ENCODE measurements around the gene TF. TPM values are rescaled to one million over a fixed set of nuclear protein-coding genes. Genes with fewer than 3 reads are reported as not detected.

Gene TF
- total and polyA plus RNA-seq, 10 of the 15 experiments (the other 5 are each of a cell fraction or from before 2014, with no cell fraction given) = under 0.01 to 8.9 (median 0.05) TPM; not detected in 1

GRCh38 chr3:133838296-133838789 lies 92.2 kb downstream of the TF start (continued):
- no peak for TF ChIP-seq RUNX3 (IDR thresholded peaks at IDR 0.05; ENCODE audit: low read length)

- Histone ChIP-seq H3K27ac (ENCODE audit: control insufficient read depth, insufficient read depth) (no peak overlapping the region), H3K4me3 (no peak overlapping the region), H2AFZ (ENCODE audit: control insufficient read depth, low read depth, low read length) (no peak overlapping the region), H3K79me2 (ENCODE audit: control insufficient read depth, insufficient read depth, low read length) (no peaks in the 10 kb centered on the region), H3K9ac (ENCODE audit: control insufficient read depth, insufficient read depth, low read length) (no peak overlapping the region), H3K4me1 (ENCODE audit: control insufficient read depth, insufficient read depth, low read length) (no peaks in the 10 kb centered on the region), H3K9me3 (replicated peaks; ENCODE audit: control insufficient read depth, insufficient read depth, low read length) (no peaks in the 10 kb centered on the region), H3K36me3 (ENCODE audit: control insufficient read depth in 2 of 2, insufficient read depth in 2 of 2, low read length in 1 of 2) (no peaks in the 10 kb centered on the region; a peak in 1 of 4 replicates), H3K4me2 (ENCODE audit: control insufficient read depth, insufficient read depth) (no peak overlapping the region), H3K27me3 (replicated peaks in 1 of 2; ENCODE audit: control insufficient read depth in 2 of 2, insufficient read depth in 2 of 2, low read length in 1 of 2) (peaks cover 3 to 4% of the 10 kb centered on the region in 2 experiments), H4K20me1 (ENCODE audit: control insufficient read depth, insufficient read depth) (no peaks in the 10 kb centered on the region)
- ChIA-PET POLR2A (no interaction called here), CTCF (no interaction called here), RAD21 (ENCODE audit: unreplicated experiment) (no interaction called here), SMC1A (ENCODE audit: uncharacterized antibody, unreplicated experiment) (no interaction called here)
- DNase-seq (ENCODE audit: low read depth, low spot score) (no peak), FAIRE-seq (no peak), ATAC-seq (peak; percentile 19; the same call in 2 of the 3 replicates)
- intact Hi-C loops (cut with micrococcal nuclease; ENCODE audit: unreplicated experiment) = no loop called here
- no TSS peak for BruUV-seq (replicated peaks)
- WGBS (ENCODE audit: insufficient coverage, insufficient replicate concordance, low lambda C conversion rate, missing lambda C conversion rate) = 42% methylated on average over 12 of the region's 12 CpGs
- in situ Hi-C loops (cut with MboI) = no loop called here
- TF ChIP-seq PRDM15 (CRISPR knock-in tag; IDR thresholded peaks at IDR 0.05) (no peak), MEF2A (IDR thresholded peaks at IDR 0.05; ENCODE audit: insufficient read depth, low read depth, low read length) (no peak), TAF1 (IDR thresholded peaks at IDR 0.05; ENCODE audit: borderline replicate concordance, low read depth, low read length) (no peak), SREBF2 (IDR thresholded peaks at IDR 0.05; ENCODE audit: low read length) (no peak), EGR1 (IDR thresholded peaks at IDR 0.05; ENCODE audit: borderline replicate concordance in 1 of 2, low read depth in 2 of 2, low read length in 2 of 2) (no peak), ZBTB11 (CRISPR knock-in tag; IDR thresholded peaks at IDR 0.05) (no peak), BHLHE40 (IDR thresholded peaks at IDR 0.05; ENCODE audit: borderline replicate concordance in 1 of 2, low read depth in 2 of 2, low read length in 1 of 2) (no peak), SMAD1 (IDR thresholded peaks at IDR 0.05; ENCODE audit: low read depth, partially characterized antibody) (no peak)
Observed at GRCh38 chr3:133838916-133839800, 93.0 kb downstream of the TF start.

All from GM12878 (cell line).